ENCODE data around the gene SDSL.

Gene SDSL

DNA sequence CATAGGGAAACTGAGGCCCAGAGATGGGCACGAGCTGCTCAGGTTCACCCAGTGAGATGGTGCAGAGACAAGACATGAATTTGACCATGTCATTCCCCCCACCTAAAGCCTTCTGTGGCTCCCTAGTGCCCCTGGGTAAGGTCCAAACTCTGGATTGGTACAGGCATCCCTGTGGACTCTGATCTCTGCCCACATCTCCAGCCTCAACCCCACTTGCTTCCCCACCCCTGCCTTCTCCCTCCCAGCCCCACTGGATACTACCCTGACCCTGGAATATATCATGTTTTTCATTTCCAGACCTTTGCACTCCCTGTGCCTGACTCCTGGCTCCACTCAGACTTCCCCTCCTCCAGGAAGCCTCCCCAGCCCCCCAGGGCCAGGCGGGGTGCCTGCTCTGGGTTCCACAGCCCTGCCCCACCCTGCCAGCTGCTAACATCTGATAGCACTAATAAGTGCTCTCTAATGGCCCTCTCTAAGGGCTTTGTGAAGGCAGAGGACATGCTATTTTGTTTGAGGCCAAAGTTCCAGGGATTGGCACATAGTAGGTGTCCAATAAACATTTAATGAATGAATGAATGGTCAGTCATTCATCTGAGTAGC lies 1.1 kb upstream of the SDSL start:
- DNase-seq (ENCODE audit: low spot score), result no peak

DNA sequence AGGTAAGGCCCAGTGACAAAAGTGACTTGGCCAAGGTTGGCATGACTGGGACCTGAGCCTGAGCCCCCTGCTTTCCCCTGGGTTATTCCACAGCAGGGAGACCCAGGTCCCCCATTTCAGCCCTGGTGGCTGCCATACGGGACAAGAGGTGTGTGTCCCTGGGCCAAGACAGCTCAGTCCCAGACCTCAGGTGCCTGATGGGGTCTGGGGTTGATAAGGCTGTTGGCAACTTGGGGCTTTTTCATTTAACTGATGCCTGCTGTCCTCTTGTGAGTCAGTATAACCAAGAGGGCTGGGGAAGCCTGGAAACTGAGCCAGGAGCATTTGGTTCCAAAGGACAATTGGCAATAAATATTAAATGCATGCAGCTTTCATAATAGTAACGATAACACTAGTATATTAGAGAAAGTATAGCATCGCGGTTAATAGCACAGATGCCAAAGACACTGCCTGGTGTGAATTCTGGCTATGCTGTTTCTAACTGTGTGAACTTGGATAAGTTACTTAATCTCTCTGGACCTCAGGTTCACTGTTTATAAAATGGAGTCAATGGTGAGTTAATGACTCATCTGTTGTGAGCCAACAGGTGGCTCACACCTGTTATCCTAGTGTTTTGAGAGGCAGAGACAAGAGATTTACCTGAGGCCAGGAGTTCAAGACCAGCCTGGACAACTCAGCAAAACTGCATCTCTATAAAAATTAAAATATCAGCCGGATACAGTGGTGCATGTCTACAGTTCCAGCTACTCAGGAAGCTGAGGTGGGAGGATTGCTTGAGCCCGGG lies 898 bp downstream of the SDSL start:
- DNase-seq (ENCODE audit: low spot score), result peak; percentile 26

DNA sequence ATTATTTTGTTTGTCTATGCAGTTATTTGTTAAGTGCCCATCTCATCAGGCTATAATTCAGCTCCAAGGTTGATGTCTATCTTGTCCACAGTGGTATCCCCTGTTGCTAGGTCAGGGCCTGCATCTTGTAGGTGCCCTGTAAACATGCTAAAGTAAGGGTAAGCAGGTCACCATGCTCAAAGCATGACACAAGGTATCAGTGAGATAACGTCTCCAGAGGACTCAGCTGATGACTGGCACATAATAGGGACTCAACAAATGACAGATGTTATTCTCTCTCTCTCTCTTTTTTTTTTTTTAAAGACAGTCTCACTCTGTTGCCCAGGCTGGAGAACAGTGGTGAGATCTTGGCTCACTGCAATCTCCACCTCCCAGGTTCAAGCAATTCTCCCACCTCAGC lies 2.3 kb downstream of the SDSL start:
- no peak for DNase-seq (ENCODE audit: low spot score)

DNA sequence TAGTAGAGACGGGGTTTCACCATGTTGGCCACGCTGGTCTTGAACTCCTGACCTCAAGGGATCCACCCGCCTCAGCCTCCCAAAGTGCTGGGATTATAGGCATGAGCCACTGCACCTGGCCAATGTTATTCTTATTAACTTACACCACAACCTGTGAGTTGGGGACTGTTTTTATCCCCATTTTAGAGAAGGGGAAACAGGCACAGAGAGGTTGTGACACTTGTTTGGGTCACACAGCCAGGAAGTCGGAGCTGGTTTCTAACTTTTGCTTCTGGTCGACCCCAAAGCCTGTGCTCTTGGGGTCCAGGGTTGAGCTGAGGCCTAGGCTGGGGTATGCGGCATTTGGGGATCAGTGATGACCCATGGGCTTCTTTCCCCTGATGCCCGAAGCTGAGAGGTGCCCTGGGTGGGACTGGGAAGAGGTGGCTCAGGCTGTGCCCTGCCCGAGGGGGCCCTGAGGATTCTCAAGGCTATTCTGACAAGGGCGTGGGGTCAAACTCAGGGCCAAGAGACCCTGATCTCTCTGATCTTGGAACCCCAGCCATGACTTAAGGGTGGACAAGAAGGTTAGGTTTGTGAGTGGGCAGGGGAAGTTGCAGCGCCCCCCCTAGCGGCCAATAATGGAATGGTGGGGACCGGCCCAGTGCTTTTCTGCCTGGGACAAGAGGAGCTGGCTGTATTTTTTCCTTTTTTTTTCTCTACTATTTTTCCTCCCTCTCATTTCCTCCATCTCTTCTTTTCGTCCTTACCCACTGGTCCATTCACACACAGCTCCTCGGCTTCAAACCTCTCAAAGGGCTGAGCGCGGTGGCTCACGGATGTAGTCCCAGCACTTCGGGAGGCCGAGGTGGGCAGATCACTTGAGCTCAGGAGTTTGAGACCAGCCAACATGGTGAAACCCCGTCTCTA lies 3.0 kb downstream of the SDSL start:
- peak; percentile 56 for DNase-seq (ENCODE audit: low spot score)

DNA sequence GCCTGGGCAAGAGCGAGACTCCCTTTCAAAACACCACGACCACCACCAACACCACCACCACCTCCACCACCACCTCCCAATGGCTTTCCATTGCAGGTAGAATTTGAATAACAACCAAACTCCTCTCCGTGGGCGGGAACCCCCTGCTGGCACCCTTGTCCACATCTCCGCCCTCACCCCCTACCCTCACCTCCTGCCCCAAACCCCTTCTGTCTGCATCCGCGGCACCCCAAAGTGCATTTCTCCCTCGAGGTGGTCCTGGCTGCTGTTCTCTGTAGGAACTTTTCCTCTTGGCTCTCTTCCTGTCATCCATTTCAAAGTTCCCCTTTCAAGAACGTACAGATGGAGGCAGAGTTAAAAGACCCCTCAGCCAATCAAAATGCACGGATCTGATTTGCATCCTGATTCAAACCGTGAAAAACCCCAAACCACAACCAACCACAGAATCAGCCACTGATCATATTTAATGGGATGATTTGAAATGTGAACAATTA lies 3.8 kb downstream of the SDSL start:
- DNase-seq (ENCODE audit: low spot score), result no peak

DNA sequence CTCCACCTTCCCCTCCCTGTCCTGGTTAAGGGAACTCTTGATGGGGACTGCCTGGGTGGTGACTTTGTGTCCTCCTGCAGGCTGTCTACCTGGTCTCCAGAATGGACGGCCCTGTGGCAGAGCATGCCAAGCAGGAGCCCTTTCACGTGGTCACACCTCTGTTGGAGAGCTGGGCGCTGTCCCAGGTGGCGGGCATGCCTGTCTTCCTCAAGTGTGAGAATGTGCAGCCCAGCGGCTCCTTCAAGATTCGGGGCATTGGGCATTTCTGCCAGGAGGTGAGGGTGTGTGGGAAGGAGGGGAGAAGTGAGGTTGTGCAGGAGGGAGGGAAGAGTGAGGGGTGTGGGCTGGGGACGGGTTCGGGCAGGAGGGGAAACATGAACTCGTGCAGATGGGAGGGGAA lies 5.7 kb downstream of the SDSL start:
- DNase-seq (ENCODE audit: low spot score), result no peak

DNA sequence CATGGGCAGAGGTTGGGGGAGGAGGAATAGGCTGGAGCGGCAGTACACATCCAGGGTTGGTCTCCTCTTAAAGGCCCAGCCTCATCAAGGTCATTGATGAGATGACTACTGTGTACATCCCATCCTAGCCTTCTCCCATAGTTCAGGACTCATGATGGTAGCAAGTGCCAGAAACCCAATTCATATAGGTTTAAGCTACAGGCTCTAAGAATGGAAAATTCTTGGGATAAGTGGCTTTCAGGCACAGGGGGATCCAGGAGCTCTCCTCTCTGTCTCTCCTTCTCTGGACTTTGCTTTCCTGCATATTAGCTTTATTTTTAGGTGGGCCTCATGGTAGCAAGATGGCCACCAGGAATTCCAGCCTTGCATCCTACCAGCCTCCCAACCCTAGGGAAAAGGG lies 6.3 kb downstream of the SDSL start:
- no peak for DNase-seq (ENCODE audit: low spot score)

DNA sequence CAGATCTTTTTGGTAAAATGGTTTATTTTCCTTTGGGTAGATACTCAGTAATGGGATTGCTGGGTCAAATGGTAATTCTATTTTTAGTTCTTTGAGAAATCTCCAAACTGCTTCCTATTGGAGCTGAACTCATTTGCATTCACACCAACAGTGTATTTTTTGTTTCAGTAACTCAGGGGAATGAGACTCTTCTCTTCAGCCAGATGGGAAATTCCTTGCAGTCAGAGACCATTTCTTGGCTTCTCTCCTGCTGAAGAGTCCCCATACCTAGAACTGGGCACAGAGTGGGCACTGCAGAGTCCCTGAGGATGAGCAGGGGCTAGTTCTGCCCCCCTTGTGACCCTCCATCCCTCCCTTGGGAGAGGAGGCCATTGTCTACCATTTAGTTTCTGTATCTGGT lies 10.8 kb downstream of the SDSL start:
- peak; percentile 60 for DNase-seq (ENCODE audit: low spot score)

DNA sequence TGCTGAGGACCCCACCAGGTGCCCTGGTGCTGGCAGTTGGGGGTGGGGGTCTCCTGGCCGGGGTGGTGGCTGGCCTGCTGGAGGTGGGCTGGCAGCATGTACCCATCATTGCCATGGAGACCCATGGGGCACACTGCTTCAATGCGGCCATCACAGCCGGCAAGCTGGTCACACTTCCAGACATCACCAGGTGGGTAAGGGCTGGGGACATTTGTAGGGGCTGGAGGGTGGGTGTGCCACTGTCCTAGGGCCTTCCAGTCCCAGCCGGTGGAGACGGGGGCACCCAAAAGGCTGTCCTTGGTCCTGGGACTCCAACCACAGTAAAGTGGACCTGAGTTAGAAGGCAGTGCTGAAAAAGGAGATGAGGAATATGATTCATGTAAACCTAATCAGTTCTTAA lies 13.2 kb downstream of the SDSL start:
- DNase-seq (ENCODE audit: low spot score), result no peak

DNA sequence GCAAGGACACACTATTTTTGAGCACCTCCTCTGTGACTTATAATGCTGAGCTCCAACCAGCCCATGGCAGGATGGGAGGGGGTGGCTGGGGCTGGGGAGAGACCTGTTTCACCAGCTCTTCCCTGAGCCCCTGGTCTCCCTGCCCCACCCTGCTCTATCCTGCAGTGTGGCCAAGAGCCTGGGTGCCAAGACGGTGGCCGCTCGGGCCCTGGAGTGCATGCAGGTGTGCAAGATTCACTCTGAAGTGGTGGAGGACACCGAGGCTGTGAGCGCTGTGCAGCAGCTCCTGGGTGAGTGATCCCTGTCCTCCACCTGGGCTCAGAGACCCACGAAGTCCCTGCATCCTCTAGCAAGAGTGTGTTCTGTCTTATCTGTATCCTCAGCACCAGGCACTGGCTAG lies 14.4 kb downstream of the SDSL start:
- DNase-seq (ENCODE audit: low spot score), result no peak

DNA sequence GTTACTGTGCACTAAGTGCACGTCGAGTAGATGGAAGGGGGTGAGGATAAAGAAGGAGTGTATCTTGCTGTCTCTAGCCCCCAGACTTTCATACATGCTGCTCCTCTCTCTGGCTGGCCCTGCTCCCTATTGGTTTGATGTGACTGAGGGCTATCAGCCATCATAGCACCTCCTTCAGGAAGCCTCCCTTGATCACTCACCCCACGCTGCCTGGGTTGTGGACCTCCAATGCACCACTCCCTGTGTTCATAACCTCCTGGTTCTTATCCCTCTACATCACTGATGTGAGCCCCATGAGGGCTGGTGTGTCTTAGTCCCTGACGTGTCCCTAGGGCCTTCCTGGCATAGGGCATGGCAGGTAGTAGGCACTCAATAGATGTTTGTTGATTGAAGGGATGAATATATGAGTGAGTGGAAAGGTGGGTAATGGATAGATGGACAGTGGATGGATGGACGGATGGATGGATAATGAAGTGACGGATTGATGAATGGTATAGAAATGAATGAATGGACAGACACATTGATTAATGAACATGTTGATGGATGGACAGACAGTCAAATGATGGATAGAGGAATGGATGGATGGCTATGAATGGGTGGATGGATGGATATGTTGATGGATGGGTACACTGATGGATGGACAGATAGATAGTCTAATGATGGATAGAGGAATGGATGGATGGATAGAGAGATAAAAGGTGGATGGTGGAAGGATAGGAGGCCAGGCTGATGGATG lies 15.0 kb downstream of the SDSL start:
- no peak for DNase-seq (ENCODE audit: low spot score)

DNA sequence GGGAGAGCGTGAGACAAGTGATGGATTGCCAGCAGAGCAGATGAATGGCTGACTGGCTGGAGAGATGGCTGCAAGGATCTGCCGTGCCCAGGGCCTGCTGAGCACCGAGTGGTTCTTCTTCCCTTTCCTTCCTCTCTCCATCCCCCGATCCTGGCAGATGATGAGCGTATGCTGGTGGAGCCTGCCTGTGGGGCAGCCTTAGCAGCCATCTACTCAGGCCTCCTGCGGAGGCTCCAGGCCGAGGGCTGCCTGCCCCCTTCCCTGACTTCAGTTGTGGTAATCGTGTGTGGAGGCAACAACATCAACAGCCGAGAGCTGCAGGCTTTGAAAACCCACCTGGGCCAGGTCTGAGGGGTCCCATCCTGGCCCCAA lies 15.5 kb downstream of the SDSL start:
- no peak for DNase-seq (ENCODE audit: low spot score)

DNA sequence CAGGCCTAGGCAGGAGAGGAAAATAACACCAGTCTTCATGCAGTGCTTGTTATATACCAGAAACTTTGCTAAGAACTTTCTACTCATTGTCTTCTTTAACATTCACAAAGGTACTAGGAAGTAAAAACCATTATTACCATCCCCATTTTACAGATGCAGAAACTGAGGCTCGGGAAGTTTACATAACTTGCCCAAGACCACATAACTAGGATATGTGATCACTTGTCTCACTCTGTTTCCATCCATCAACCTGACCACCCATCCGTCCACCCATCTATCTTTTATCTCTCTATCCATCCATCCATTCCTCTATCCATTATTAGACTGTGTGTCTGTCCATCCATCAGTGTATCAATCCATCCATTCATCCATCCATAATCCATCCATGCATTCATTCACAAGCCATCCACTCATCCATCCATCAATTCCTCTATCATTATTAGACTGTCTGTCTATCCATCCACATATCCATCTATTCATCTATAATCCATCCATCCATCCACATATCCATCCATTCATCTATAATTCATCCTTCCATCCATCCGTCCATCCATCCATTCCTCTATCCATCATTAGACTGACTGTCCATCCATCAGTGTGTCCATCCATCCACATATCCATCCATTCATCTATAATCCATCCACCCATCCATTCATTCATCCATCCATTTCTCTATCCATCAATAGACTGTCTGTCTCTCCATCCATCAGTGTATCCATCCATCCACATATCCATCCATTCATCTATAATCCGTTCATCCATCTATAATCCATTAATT lies 16.5 kb downstream of the SDSL start:
- DNase-seq (ENCODE audit: low spot score), result no peak

DNA sequence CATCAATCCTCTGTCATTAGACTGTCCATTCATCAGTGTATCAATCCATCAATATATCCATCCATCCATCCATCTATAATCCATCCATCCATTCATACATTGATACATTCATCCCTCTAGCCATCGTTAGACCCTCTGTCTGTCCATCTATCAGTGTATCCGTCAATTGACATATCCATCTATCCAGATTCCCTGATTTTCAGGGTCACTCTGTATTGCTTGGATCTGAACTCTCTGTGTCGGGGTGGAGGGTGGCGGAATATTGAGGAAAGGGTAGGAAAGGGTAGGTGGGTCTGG lies 17.1 kb downstream of the SDSL start:
- no peak for DNase-seq (ENCODE audit: low spot score)

DNA sequence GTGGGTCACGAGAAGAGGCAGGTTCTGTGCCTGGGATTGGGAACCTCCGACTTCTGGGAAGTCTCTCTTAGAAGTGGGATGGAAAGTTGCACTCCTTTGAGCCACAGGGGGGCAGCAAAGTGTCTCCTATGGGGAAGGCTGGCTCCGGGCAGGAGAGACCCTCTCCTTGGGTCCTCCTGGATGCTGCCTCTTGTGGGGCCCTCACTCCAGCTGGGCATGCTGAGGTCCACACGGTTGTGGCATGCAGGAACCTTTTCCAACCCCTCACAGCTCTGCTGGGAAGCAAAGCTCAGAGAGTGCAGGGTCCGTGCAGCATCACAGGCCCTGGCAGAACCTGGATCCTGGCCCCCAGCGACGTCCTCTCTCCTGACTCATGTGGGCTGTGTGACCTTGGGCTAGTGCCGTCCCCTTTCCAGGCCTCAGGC lies 17.4 kb downstream of the SDSL start:
- DNase-seq (ENCODE audit: low spot score), result peak; percentile 43

DNA sequence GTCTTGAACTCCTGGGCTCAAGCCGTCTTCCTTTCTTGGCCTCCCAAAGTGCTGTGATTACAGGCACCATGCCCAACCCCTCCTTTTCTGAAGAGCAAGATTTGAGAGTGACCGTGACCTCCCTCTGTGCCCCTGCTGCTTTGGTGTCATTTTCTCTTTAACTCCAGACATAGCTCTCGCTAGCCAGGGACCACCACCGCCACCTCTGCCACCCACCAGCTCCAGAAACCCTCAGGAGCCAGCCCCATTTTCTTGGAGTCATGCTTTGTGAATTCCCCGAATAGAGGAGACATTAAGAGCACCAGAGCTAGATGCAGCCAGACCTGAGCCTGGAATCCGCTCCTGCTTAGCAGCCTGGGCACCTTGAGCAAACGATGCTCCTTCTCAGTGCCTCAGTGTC lies 18.2 kb downstream of the SDSL start:
- no peak for DNase-seq (ENCODE audit: low spot score)

DNA sequence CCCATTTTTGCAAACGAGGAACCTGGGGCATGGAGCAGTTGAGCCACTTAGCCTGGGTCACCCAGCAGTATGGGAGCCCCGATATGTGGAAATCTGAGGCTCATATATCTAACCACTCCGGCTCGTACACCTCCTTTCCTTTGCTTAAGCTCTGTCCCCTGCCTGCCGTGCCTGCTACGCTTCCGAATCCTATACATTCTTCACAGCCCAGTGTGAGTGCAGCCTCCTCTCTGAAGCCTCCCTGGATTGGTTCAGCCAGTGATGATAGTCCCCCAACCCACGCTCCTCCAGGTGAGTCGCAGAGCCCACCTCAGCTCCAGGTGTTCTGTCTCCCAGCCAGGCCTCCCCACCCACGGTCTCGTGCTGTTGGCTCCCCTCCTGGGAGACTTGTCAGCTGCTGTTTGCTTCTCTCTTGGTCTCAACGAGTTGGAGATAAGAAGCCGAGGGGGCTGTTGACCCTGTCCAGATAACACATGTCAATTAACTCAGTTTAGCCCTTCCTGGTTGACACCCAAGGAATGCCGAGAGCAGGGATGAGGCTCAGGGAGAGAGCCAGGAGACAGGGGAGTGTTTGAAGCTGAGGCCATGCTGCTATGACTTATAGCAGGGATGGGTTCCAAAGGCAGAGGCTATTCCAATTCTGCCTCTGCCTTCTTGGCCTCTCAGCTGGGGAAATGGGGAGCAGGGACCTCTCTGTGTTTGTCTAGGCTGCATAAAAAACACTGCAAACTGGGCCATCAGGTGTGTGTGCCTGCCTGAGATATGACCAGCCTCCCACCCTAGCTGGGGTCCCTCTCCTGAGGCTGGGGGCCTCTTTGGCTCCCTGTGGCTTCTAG lies 19.0 kb downstream of the SDSL start:
- DNase-seq (ENCODE audit: low spot score), result no peak

DNA sequence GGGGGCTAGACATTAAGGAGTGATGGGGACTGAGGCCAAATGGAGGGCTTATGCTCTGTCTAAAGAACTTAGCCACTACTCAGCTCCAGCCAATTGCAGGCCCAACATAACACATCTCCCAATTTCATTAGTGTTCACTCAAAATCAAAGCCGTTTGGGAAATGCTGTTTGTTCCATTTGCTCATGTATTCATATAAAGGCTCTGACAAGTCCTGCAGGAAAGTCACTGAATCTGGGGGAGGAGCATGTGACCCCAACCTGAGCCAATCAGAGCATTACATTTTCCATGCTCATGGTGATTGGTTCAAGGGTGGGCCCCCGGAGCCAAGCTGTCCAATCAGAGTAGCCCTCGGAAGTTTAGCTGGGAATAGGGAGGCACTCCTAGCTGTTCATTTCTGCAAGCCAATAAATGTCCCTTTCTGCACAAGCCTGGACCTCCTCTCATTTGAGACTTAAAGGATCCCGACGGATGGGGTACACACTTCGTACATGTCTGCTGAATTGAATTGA lies 20.9 kb downstream of the SDSL start:
- no peak for DNase-seq (ENCODE audit: low spot score)

DNA sequence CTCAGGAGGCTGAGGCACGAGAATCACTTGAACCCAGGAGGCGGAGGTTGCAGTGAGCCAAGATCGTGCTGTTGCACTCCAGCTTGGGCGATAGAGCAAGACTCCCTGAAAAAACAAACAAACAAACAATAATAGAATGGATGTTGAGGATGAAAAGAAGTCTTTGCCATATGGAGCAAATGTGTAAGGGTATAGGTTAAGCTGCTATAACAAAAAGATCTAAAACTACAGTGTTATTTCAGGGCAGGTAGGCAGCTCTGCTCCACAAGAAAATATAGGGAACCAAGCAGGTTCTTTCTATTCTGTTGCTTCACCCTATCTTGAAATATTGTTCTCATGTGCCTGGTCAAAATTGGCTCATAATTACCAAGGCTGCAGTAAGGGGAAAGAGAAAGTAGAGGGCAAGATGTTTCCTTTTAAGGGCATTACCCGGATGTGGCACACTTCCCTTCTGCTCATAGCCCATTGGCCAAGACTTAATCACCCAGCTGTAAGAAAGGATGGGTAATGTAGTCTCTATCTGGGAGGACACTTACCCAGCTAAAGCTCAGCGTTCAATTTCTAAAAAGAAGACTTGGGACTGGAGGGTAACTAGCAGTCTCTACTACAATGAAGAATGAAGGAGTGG lies 23.5 kb downstream of the SDSL start:
- no peak for DNase-seq (ENCODE audit: low spot score)

DNA sequence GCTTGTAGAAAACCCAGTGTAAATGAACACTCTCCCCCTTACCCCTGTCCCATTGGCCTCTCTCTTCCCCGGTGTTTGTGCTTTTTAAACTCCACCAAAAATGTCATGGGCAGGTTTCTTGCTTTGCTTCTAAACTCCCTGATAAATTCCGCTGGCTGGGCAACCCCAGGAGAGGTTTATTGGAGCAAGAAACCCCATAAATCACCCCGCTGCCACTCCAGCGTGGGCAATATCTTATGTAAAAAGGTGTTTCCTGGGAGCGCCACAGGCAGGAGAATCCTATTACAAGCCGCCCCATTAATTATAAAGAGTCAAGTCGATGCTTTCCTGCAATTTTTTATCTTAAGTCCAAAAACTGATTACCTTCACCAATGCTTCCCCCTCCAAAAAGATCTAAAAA lies 26.7 kb downstream of the SDSL start:
- no peak for DNase-seq (ENCODE audit: low spot score)
